Left forelimb (tissue), 1 donor: ENCODE results near the gene COL16A1.

Source experiments
- DNase-seq: peaks from one replicate; pipeline ENCODE4 v3.0.0-alpha.2; 2018; ENCODE audit warnings: low spot score

The COL16A1 gene

GRCh38 chr1:31687601-31688000 lies 16.2 kb downstream of the COL16A1 start:
- DNase-seq = no peak

GRCh38 chr1:31685795-31686194 lies 18.0 kb downstream of the COL16A1 start:
- DNase-seq = no peak

GRCh38 chr1:31683997-31684396 lies 19.8 kb downstream of the COL16A1 start:
- no peak for DNase-seq

- no peak for DNase-seq
Observed at GRCh38 chr1:31681415-31681814, 22.4 kb downstream of the COL16A1 start.

GRCh38 chr1:31679676-31680230 lies 24.1 kb downstream of the COL16A1 start:
- DNase-seq = no peak

- no peak for DNase-seq
Observed at GRCh38 chr1:31679091-31679490, 24.7 kb downstream of the COL16A1 start.

- no peak for DNase-seq
Observed at GRCh38 chr1:31678681-31679080, 25.1 kb downstream of the COL16A1 start.

GRCh38 chr1:31677949-31678348 lies 25.9 kb downstream of the COL16A1 start:
- DNase-seq = no peak

- DNase-seq = no peak
Observed at GRCh38 chr1:31677401-31677800, 26.4 kb downstream of the COL16A1 start.

- no peak for DNase-seq
Observed at GRCh38 chr1:31675756-31676155, 28.1 kb downstream of the COL16A1 start.

- no peak for DNase-seq
Observed at GRCh38 chr1:31675161-31675560, 28.7 kb downstream of the COL16A1 start.

GRCh38 chr1:31674626-31675025 lies 29.2 kb downstream of the COL16A1 start:
- no peak for DNase-seq

- DNase-seq = no peak
Observed at GRCh38 chr1:31673433-31673832, 30.4 kb downstream of the COL16A1 start.

GRCh38 chr1:31672986-31673385 lies 30.8 kb downstream of the COL16A1 start:
- no peak for DNase-seq

- DNase-seq = no peak
Observed at GRCh38 chr1:31671561-31672201, 32.1 kb downstream of the COL16A1 start.

GRCh38 chr1:31671147-31671546 lies 32.7 kb downstream of the COL16A1 start:
- no peak for DNase-seq

GRCh38 chr1:31670593-31670964 lies 33.2 kb downstream of the COL16A1 start:
- DNase-seq = no peak

- no peak for DNase-seq
Observed at GRCh38 chr1:31669786-31670592, 33.8 kb downstream of the COL16A1 start.

- no peak for DNase-seq
Observed at GRCh38 chr1:31669433-31669785, 34.4 kb downstream of the COL16A1 start.

- no peak for DNase-seq
Observed at GRCh38 chr1:31668303-31668883, 35.4 kb downstream of the COL16A1 start.

GRCh38 chr1:31667065-31667785 lies 36.6 kb downstream of the COL16A1 start:
- no peak for DNase-seq

- no peak for DNase-seq
Observed at GRCh38 chr1:31666263-31666963, 37.4 kb downstream of the COL16A1 start.
